DND-41 (cell line): ENCODE results near the gene QSOX2.
"Not testable (repeated sequence)": the region's sequence is repeated elsewhere in the genome, so short reads cannot be mapped to it uniquely, and the experiment has no call there.

Experiments used
- CTCF ChIP-seq: IDR thresholded peaks from 2 replicates; pipeline ENCODE4 v1.5.1; 2012; ENCODE audit warnings: borderline replicate concordance, low read length, moderate library complexity, mild to moderate bottlenecking; ENCODE audit not compliant: poor library complexity, severe bottlenecking; ENCODE audit errors: extremely low read depth
- EZH2 ChIP-seq: IDR thresholded peaks from 3 replicates; pipeline ENCODE4 v1.6.1; 2012; ENCODE audit warnings: borderline replicate concordance, low read depth, mild to moderate bottlenecking, moderate library complexity, low read length, inconsistent platforms; ENCODE audit not compliant: severe bottlenecking

DNA sequence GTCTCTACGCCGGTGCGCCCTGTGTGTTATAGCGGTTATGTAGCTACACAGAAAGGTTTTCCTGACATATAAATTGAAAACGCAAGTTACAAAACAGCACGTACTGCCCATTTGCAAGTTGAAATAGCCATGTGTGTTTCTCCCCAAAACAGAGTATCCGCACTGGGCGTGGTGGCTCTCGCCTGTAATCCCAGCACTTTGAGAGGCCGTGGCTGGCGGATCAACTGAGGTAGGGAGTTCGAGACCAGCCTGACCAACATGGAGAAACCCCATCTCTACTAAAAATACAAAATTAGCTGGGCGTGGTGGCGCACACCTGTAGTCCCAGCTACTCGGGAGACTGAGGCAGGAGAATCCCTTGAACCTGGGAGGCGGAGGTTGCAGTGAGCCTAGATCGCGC lies 21.0 kb upstream of the QSOX2 start:
- TF ChIP-seq EZH2, CTCF: not testable (repeated sequence)
